Loucy (cell line): Measurements from ENCODE around the gene SLX4IP.

Experiments used
- H2AFZ ChIP-seq: fragments of 200-600 bp; sonication (generic); 2 replicates; pipeline ENCODE4 v1.6.0; 2016; ENCODE audit warnings: antibody characterized with exemption, mild to moderate bottlenecking, low read length, moderate library complexity
- H3F3A ChIP-seq: fragments of 200-600 bp; 2 replicates; pipeline ENCODE4 v1.6.0; 2016; ENCODE audit warnings: antibody characterized with exemption, low read depth, mild to moderate bottlenecking
- H3K27me3 ChIP-seq: fragments of 200-600 bp; sonication (generic); 2 replicates; pipeline ENCODE4 v1.6.1; 2014; ENCODE audit warnings: low read length, mild to moderate bottlenecking; ENCODE audit not compliant: insufficient read depth, poor library complexity, severe bottlenecking
- H3K36me3 ChIP-seq: fragments of 200-600 bp; sonication (generic); 2 replicates; pipeline ENCODE4 v1.6.1; 2016; ENCODE audit warnings: low read length; ENCODE audit not compliant: insufficient read depth
- H3K4me1 ChIP-seq: fragments of 200-600 bp; sonication (generic); 2 replicates; pipeline ENCODE4 v1.5.1; 2014; ENCODE audit warnings: low read length, mild to moderate bottlenecking; ENCODE audit not compliant: insufficient read depth, poor library complexity, severe bottlenecking
- H3K4me2 ChIP-seq: fragments of 200-600 bp; sonication (generic); 2 replicates; pipeline ENCODE4 v1.6.0; 2014; ENCODE audit warnings: antibody characterized with exemption, low read length, low read depth, mild to moderate bottlenecking; ENCODE audit not compliant: poor library complexity, severe bottlenecking
- H3K4me3 ChIP-seq: fragments of 200-600 bp; sonication (generic); 2 replicates; pipeline ENCODE4 v1.5.1; 2014; ENCODE audit warnings: low read length, mild to moderate bottlenecking, mixed read lengths; ENCODE audit not compliant: poor library complexity, severe bottlenecking
- H3K79me2 ChIP-seq: fragments of 200-600 bp; sonication (generic); 2 replicates; pipeline ENCODE4 v1.6.1; 2014; ENCODE audit warnings: low read length; ENCODE audit not compliant: insufficient read depth
- H3K9ac ChIP-seq: fragments of 200-600 bp; sonication (generic); 2 replicates; pipeline ENCODE4 v1.6.0; 2014; ENCODE audit warnings: mild to moderate bottlenecking, low read depth, low read length, moderate library complexity; ENCODE audit not compliant: poor library complexity, severe bottlenecking
- H3K9me2 ChIP-seq: fragments of 200-600 bp; sonication (generic); replicated peaks from 2 replicates; pipeline ENCODE4 v1.6.1; 2016; ENCODE audit warnings: low read depth, low read length, mixed read lengths
- H3K9me3 ChIP-seq: fragments of 200-600 bp; sonication (generic); 2 replicates; pipeline ENCODE4 v1.6.1; 2014; ENCODE audit warnings: mild to moderate bottlenecking, antibody characterized with exemption, low read length, low read depth; ENCODE audit not compliant: insufficient read depth
- H4K20me1 ChIP-seq: fragments of 200-600 bp; sonication (generic); 2 replicates; pipeline ENCODE4 v1.6.0; 2014; ENCODE audit warnings: antibody characterized with exemption, low read length, mild to moderate bottlenecking; ENCODE audit not compliant: insufficient read depth, poor library complexity, severe bottlenecking
- EZH2phosphoT487 ChIP-seq: fragments of 200-600 bp; IDR thresholded peaks from 2 replicates; pipeline ENCODE4 v1.6.1; 2018; ENCODE audit warnings: antibody characterized with exemption, mild to moderate bottlenecking, moderate library complexity, borderline replicate concordance
- TF ChIP-seq, protein P1 (sequence below): fragments of 200-600 bp; sonication (generic); conservative IDR thresholded peaks from 2 replicates; pipeline ENCODE4 v1.5.1; 2014; ENCODE audit warnings: mild to moderate bottlenecking, antibody characterized with exemption, low read length

Gene SLX4IP

DNA sequence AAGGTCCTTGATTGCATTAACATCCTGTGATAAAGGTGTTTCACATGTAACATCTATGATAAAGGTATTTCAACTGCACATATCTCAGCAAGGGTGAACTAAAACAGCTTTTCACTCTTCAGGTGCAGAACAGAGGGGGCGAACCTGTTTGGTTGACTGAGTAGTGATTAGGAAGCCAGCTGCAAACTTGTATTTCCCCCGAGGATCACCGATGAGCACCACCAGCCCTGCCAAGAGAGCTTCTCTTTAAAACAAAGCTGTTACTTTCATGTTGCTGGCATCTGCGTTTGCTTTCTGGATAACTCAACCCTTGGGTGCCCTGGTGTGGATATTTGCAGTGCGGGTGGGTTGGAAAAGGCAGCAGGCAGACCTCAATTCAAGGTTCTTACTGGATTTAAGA is 199.1 kb downstream of the SLX4IP start:
- Histone ChIP-seq H3K9me2 (no peaks in the 10 kb centered on the region), H3K36me3 (no peaks in the 10 kb centered on the region), H3K79me2 (no peaks in the 10 kb centered on the region), H4K20me1 (no peaks in the 10 kb centered on the region), H3K9me3 (no peaks in the 10 kb centered on the region), H2AFZ (no peak overlapping the region), H3K4me2 (no peak overlapping the region), H3K9ac (no peak overlapping the region), H3K4me1 (no peaks in the 10 kb centered on the region), H3F3A (no peaks in the 10 kb centered on the region), H3K4me3 (no peak overlapping the region), H3K27me3 (no peaks in the 10 kb centered on the region)
- TF ChIP-seq, protein P1, sequence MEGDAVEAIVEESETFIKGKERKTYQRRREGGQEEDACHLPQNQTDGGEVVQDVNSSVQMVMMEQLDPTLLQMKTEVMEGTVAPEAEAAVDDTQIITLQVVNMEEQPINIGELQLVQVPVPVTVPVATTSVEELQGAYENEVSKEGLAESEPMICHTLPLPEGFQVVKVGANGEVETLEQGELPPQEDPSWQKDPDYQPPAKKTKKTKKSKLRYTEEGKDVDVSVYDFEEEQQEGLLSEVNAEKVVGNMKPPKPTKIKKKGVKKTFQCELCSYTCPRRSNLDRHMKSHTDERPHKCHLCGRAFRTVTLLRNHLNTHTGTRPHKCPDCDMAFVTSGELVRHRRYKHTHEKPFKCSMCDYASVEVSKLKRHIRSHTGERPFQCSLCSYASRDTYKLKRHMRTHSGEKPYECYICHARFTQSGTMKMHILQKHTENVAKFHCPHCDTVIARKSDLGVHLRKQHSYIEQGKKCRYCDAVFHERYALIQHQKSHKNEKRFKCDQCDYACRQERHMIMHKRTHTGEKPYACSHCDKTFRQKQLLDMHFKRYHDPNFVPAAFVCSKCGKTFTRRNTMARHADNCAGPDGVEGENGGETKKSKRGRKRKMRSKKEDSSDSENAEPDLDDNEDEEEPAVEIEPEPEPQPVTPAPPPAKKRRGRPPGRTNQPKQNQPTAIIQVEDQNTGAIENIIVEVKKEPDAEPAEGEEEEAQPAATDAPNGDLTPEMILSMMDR: no peak
- no peak for TF ChIP-seq EZH2phosphoT487

DNA sequence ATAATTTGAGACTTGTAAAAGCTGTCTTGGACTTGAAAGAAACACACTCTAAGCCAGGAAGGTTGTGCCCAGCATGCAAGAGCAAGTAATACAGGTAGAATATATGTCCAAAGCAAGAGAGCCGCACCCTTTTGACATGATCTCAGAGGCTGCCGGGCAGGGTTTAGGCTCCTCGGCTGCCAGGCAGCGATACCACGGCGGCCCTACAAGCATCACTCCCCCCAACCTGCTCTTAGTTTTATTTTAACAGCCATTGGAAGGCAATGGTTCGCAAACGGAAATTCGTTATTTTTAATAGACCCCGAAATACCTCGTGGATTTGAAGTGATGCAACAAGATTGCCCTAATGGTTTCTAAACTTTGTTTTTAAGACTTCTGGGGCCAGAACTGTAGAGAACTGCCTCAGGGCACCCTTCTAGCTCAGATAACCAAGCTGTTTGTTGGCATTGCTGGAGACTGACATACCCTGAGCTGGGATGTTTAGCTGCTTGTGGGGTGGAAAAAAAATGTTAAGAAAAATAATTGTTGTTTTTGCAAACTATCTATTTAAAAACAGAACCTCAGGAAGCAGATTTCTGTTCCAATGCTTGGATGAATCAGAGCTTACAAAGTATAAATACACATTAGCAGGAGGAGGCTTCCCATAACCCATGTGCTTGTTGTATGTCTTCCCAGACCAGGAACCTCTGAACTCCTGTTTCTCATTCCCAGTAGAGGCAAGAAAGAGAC is 199.7 kb downstream of the SLX4IP start:
- Histone ChIP-seq H3K27me3 (no peaks in the 10 kb centered on the region), H3K4me3 (no peak overlapping the region), H3K36me3 (no peaks in the 10 kb centered on the region), H3F3A (no peaks in the 10 kb centered on the region), H3K4me1 (no peaks in the 10 kb centered on the region), H3K9ac (no peak overlapping the region), H2AFZ (no peak overlapping the region), H3K79me2 (no peaks in the 10 kb centered on the region), H3K9me2 (no peaks in the 10 kb centered on the region), H3K4me2 (no peak overlapping the region), H3K9me3 (no peaks in the 10 kb centered on the region), H4K20me1 (no peaks in the 10 kb centered on the region)
- TF ChIP-seq, protein P1: no peak
- TF ChIP-seq EZH2phosphoT487: no peak

DNA sequence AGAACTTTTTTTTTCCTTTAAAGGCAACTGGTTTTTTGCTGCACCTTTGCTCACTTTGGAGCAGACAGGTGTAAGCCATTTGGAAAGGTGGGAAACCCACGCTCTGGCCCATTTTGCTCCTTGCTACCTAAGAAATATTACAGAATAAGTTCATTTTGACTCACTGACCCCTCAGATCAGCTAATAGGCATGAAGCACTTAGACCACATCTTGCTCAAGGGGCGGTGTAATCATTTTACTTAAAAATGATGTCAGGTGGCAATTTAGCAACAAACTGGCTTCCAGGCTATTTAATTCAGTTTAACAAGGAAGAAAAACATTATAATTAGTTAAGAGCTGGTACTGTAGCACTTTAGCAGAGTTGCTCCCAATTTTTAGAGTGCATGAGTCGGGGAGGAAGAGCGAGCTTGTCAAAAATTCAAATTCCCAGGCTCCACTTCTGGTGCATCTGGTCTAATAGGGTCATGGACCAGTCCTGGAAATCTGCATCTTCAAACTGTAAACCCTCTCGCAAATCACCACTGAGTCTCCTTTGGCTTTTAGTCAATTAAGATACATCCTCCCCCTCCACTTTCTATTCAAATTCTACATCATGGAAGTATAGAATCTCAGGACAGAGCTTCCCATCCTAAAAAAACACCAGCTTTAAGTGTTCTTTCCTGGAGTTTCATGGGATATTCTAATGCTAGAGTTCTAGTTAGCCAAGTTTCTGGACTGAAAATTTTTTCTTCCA is 200.5 kb downstream of the SLX4IP start:
- no peaks in the 10 kb centered on the region for H3K9me2 ChIP-seq
- no peak overlapping the region for H2AFZ ChIP-seq
- no peaks in the 10 kb centered on the region for H4K20me1 ChIP-seq
- TF ChIP-seq, protein P1: no peak
- no peak for TF ChIP-seq EZH2phosphoT487
- H3K4me1 ChIP-seq: no peaks in the 10 kb centered on the region
- no peaks in the 10 kb centered on the region for H3K27me3 ChIP-seq
- no peaks in the 10 kb centered on the region for H3K36me3 ChIP-seq
- no peak overlapping the region for H3K9ac ChIP-seq
- H3K9me3 ChIP-seq: no peaks in the 10 kb centered on the region
- no peak overlapping the region for H3K4me3 ChIP-seq
- no peaks in the 10 kb centered on the region for H3F3A ChIP-seq
- H3K79me2 ChIP-seq: no peaks in the 10 kb centered on the region
- no peak overlapping the region for H3K4me2 ChIP-seq
